Left ventricle myocardium inferior (tissue), 1 donor: ENCODE data around the gene AGTPBP1. TPM values are rescaled to one million over a fixed set of nuclear protein-coding genes. Genes with fewer than 3 reads are reported as not detected.

Experiments used
- DNase-seq: peaks from one replicate; pipeline ENCODE4 v3.0.0-alpha.2; 2020
- H3K27ac ChIP-seq: fragments of 200-600 bp; replicated peaks from 2 replicates; pipeline ENCODE4 v1.8.0; 2021
- H3K27me3 ChIP-seq: fragments of 200-600 bp; 2 replicates; pipeline ENCODE4 v1.8.0; 2021; ENCODE audit warnings: low read depth
- H3K36me3 ChIP-seq: fragments of 200-600 bp; 2 replicates; pipeline ENCODE4 v1.8.0; 2021
- H3K4me1 ChIP-seq: fragments of 200-600 bp; 2 replicates; pipeline ENCODE4 v1.8.0; 2021
- H3K4me3 ChIP-seq: fragments of 200-600 bp; 2 replicates; pipeline ENCODE4 v1.8.0; 2021; ENCODE audit warnings: mild to moderate bottlenecking, moderate library complexity
- H3K9me3 ChIP-seq: fragments of 200-600 bp; replicated peaks from 2 replicates; pipeline ENCODE4 v1.8.0; 2021
- intact Hi-C: fragments of 100-400 bp; cut with micrococcal nuclease; formaldehyde crosslinking; loops from one replicate; pipeline ENCODE4 v1.11.0; 2022
- total RNA-seq: library from RNA; stranded (reverse); fragmentation: NEBNext Ultra II Directional; extraction: Animal tissue kit (Norgen Biotek cat#: 25700); gene quantifications from one replicate; pipeline ENCODE4 v1.2.1, GENCODE V29; 2021
- TF ChIP-seq, protein P1 (sequence below): fragments of 200-600 bp; IDR thresholded peaks from 2 replicates; pipeline ENCODE4 v1.8.0; 2021; ENCODE audit warnings: antibody characterized with exemption, mild to moderate bottlenecking, borderline replicate concordance
- donor health status: DM: no; HTN: yes; CAD: no; lungs with severe emphysema.

The AGTPBP1 gene
- total RNA-seq, 1 donor from 2014 or later = 52.5 TPM

DNA sequence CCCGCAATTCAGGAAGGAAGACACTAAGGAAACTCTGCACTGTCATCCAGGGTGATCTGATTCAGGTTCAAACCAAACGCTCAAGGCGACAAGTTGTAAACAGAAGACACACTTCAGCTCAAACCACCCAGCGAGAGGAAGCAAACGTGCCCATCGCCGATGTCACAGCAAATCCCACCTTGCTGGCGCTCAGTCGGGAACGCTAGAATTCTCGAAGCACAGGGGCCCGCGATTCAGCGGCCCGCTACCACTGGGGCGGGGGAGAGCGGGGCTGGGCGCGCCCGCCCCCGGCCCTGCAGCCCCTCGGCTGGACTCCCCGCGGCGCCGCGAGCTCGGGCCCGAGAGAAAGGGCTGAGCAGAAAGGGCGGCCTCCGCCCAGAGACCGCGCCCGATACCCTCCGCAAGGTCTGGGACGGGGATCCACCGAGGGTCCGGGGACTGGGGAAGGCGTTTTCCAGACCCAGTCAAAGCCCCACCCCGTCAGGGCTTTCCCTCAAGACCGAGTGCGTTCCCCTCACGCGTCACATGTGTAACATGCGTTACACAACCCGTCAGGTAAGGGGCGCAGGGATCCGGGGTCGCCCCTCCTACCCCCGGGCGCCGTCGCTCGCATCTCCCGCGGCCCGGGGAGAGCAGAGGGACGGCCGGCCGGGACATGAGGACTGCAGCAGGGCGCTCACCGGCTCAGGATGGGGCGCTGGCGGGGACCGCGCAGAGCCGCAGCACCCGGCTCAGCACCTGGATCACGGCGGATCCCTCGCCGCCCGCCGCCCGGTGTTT is 469 bp downstream of the AGTPBP1 start:
- TF ChIP-seq, protein P1, sequence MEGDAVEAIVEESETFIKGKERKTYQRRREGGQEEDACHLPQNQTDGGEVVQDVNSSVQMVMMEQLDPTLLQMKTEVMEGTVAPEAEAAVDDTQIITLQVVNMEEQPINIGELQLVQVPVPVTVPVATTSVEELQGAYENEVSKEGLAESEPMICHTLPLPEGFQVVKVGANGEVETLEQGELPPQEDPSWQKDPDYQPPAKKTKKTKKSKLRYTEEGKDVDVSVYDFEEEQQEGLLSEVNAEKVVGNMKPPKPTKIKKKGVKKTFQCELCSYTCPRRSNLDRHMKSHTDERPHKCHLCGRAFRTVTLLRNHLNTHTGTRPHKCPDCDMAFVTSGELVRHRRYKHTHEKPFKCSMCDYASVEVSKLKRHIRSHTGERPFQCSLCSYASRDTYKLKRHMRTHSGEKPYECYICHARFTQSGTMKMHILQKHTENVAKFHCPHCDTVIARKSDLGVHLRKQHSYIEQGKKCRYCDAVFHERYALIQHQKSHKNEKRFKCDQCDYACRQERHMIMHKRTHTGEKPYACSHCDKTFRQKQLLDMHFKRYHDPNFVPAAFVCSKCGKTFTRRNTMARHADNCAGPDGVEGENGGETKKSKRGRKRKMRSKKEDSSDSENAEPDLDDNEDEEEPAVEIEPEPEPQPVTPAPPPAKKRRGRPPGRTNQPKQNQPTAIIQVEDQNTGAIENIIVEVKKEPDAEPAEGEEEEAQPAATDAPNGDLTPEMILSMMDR = no peak
- intact Hi-C loops = no loop called here
- H3K4me1 ChIP-seq = peaks cover 55% of the 10 kb centered on the region

DNA sequence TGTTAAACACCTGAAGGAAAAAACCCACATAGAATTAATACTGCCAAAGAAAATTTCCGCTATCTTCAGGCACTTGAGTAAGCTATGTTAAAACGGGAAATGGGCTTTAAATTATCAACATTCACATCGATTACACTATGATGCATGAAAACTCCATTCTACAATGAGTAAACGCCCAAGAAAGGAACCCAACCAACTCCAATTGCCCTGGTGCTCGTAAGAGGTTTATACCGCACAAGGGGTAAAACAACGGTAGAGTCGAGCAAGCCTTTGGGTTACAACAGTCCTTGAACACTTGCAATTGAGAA is 1.0 kb downstream of the AGTPBP1 start:
- Histone ChIP-seq H3K27me3 (no peaks in the 10 kb centered on the region), H3K36me3 (no peaks in the 10 kb centered on the region), H3K4me1 (peaks cover 60% of the 10 kb centered on the region), H3K4me3 (peak overlapping the region; percentile 89), H3K9me3 (no peaks in the 10 kb centered on the region), H3K27ac (peak overlapping the region; percentile 87)
- intact Hi-C loops = no loop called here
- DNase-seq = no peak
- TF ChIP-seq, protein P1 = no peak

More for the DNA sequence above, 469 bp downstream of the AGTPBP1 start:
- H3K36me3 ChIP-seq = no peaks in the 10 kb centered on the region
- no peaks in the 10 kb centered on the region for H3K27me3 ChIP-seq
- no peak for DNase-seq
- peak overlapping the region; percentile 89 for H3K4me3 ChIP-seq
- peak overlapping the region; percentile 87 for H3K27ac ChIP-seq
- no peaks in the 10 kb centered on the region for H3K9me3 ChIP-seq

DNA sequence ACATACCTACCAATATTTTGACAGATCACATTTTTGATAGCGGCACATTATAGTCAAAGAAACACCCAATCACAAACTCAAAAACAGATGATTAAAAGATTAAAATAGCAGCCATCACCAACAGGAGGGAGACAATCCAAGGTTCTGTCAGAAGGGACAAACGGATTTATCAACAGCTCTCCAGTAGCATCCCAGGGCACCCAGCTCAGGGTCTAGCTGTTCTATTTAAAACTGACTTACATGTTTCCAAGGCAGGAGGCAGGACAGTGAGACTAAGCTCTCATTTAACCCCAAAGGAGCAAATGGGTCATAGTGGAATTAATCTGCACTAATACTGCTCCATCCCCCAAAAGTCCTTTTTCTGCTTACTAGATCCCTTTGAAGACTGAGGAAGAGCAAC is 3.2 kb downstream of the AGTPBP1 start:
- Histone ChIP-seq H3K36me3 (no peaks in the 10 kb centered on the region), H3K27ac (peak overlapping the region; percentile 87), H3K9me3 (no peaks in the 10 kb centered on the region), H3K27me3 (no peaks in the 10 kb centered on the region), H3K4me3 (peak overlapping the region; percentile 19), H3K4me1 (peaks cover 73% of the 10 kb centered on the region)
- DNase-seq = no peak
- intact Hi-C loops = no loop called here
- TF ChIP-seq, protein P1 = no peak

DNA sequence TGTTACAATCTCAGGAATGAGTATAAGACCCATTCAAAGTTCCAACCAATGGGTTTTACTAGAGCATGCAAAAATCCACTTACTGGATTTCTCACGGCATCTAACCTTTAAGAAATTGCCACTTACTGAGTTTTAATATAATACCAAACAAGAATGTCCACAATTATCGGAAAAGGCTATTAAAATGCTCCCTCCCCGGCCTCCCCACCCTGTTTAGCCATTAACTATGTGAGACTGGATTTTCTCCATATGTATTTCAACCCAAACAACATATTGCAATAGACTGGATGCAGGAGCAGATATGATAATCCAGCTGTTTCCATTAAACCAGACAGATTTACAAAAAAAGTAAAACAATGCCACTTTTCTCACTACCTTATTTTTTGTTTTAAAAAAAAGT is 4.1 kb downstream of the AGTPBP1 start:
- Histone ChIP-seq H3K9me3 (peaks cover 6% of the 10 kb centered on the region), H3K27ac (peak overlapping the region; percentile 87), H3K4me1 (peaks cover 70% of the 10 kb centered on the region), H3K27me3 (no peaks in the 10 kb centered on the region), H3K36me3 (no peaks in the 10 kb centered on the region), H3K4me3 (no peak overlapping the region)
- TF ChIP-seq, protein P1 = no peak
- no peak for DNase-seq
- intact Hi-C loops = no loop called here

DNA sequence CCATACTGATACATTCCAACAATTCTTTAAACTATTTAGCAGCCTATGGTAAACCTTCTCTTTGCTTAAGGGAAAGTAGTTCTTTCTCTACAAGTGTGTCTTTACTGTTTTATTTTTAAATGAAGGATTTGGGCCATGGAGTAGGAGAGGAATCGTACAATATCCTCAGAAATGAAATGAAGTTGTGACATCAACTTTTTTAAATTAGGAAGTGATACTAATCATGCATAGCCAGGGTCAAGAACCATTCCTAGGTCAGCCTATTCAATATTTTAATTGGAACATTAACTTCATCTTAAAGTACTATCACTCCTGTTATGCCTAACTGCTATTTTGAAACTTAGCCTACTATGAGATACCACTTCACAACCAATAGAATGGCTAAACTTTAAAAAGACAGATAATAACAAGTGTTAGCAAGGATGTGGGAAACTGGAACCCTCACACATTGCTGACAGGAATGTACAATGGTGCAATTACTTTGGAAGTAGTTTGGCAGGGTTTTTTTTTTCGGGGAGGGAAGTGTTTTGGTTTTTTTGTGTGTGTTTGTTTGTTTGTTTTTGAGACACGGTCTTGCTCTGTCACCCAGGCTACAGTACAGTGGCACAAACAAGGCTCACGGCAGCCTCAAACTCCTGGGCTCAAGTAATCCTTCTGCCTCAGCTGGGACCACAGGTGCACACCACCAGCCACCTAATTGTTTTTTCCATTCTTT is 10.7 kb downstream of the AGTPBP1 start:
- peak overlapping the region; percentile 48 for H3K27ac ChIP-seq
- H3K4me1 ChIP-seq = peaks cover 61% of the 10 kb centered on the region
- peaks cover 12% of the 10 kb centered on the region for H3K9me3 ChIP-seq
- intact Hi-C loops = no loop called here
- H3K27me3 ChIP-seq = no peaks in the 10 kb centered on the region
- H3K36me3 ChIP-seq = no peaks in the 10 kb centered on the region
- no peak for DNase-seq
- no peak overlapping the region for H3K4me3 ChIP-seq
- TF ChIP-seq, protein P1 = no peak
